Vagina (tissue), 2 donors: ENCODE data around the gene HSBP1L1. TPM values are rescaled to one million over a fixed set of nuclear protein-coding genes. Genes with fewer than 3 reads are reported as not detected.

Experiments
- DNase-seq, 2 donors: peaks; one replicate each; pipeline ENCODE4 v3.0.0-alpha.2; 2017; ENCODE audit errors: extremely low spot score in 2 of 2
- H3K27ac ChIP-seq: fragments of 200-600 bp; sonication (generic); one replicate; pipeline ENCODE4 v1.5.1; 2019
- H3K27me3 ChIP-seq: fragments of 200-600 bp; sonication (generic); one replicate; pipeline ENCODE4 v1.5.1; 2019
- H3K36me3 ChIP-seq, 2 donors: fragments of 200-600 bp; sonication (generic); one replicate each; pipeline ENCODE4 v1.5.1; 2017 to 2019
- H3K4me1 ChIP-seq: fragments of 200-600 bp; sonication (generic); one replicate; pipeline ENCODE4 v1.5.1; 2019
- H3K4me3 ChIP-seq, 2 donors: fragments of 200-600 bp; sonication (generic); 1 replicate in 1 of 2; 2 replicates in 1 of 2; pipeline ENCODE4 v1.5.1; 2016 to 2019
- H3K9me3 ChIP-seq: fragments of 200-600 bp; sonication (generic); one replicate; pipeline ENCODE4 v1.5.1; 2019
- CTCF ChIP-seq, 3 experiments: fragments of 450-650 bp in 2 of 3; fragments of 200-600 bp in 1 of 3; sonication (generic) in 1 of 3; IDR thresholded peaks; one replicate each; pipeline ENCODE4 v1.5.1; 2017 to 2019; ENCODE audit warnings: antibody characterized with exemption in 3 of 3, mild to moderate bottlenecking in 2 of 3, moderate library complexity in 2 of 3
- POLR2A ChIP-seq, 2 donors: fragments of 450-650 bp; IDR thresholded peaks; one replicate each; pipeline ENCODE4 v1.6.1; 2017; ENCODE audit warnings: antibody characterized with exemption in 2 of 2, mild to moderate bottlenecking in 2 of 2, moderate library complexity in 2 of 2
- POLR2AphosphoS5 ChIP-seq, 2 donors: sonication (generic); formaldehyde crosslinking; IDR thresholded peaks; one replicate each; pipeline ENCODE4 v1.9.0; 2017; ENCODE audit warnings: antibody characterized with exemption in 2 of 2, mild to moderate bottlenecking in 2 of 2, low read depth in 1 of 2; ENCODE audit not compliant: insufficient read depth in 1 of 2
- intact Hi-C: fragments of 100-400 bp; cut with DNase I; formaldehyde crosslinking; loops from one replicate; pipeline ENCODE4 v1.15.1; 2023
- total RNA-seq: library from RNA; depleted of rRNA; stranded (reverse); fragments of >200 nt; gene quantifications from one replicate; pipeline ENCODE4 v1.2.3, GENCODE V29; 2016

HSBP1L1 gene
- total RNA-seq = 32.2 TPM

- Histone ChIP-seq H3K9me3 (no peaks in the 10 kb centered on the region), H3K4me1 (peaks cover 32% of the 10 kb centered on the region), H3K36me3 (peaks cover 0 to 10% of the 10 kb centered on the region in 2 donors), H3K4me3 (peak within 1 kb of the TSS; percentile 63 to 74), H3K27ac (peak within 1 kb of the TSS; percentile 82), H3K27me3 (no peaks in the 10 kb centered on the region)
- no peak for DNase-seq
- no peak for TF ChIP-seq POLR2A (IDR thresholded peaks at IDR 0.05)
- intact Hi-C loops = no loop called here
Observed at GRCh38 chr18:79964330-79965118, at the start of gene HSBP1L1. Gene HSBP1L1, plus strand, starts transcription at chr18:79964643. Its CDS starts 93 bp downstream, at chr18:79964736.

GRCh38 chr18:79915161-79916127 lies 49.0 kb upstream of the HSBP1L1 start:
- Histone ChIP-seq H3K27ac (no peak overlapping the region), H3K27me3 (no peaks in the 10 kb centered on the region), H3K4me3 (no peak overlapping the region), H3K4me1 (peaks cover 8% of the 10 kb centered on the region), H3K9me3 (no peaks in the 10 kb centered on the region), H3K36me3 (peaks cover 0 to 20% of the 10 kb centered on the region in 2 donors)
- intact Hi-C loops = no loop called here
- TF ChIP-seq POLR2A (IDR thresholded peaks at IDR 0.05) (no peak), CTCF (IDR thresholded peaks at IDR 0.05) (no peak), POLR2AphosphoS5 (IDR thresholded peaks at IDR 0.05; ENCODE audit: insufficient read depth in 1 of 2, low read depth in 1 of 2) (no peak)
- peak; percentile 80 to 96 for DNase-seq

- TF ChIP-seq POLR2A (IDR thresholded peaks at IDR 0.05) = no peak
- H3K27me3 ChIP-seq = no peaks in the 10 kb centered on the region
- H3K4me1 ChIP-seq = peaks cover 3% of the 10 kb centered on the region
- H3K9me3 ChIP-seq = no peaks in the 10 kb centered on the region
- DNase-seq = no peak
- no peak overlapping the region for H3K27ac ChIP-seq
- peaks cover 0 to 20% of the 10 kb centered on the region in 2 donors for H3K36me3 ChIP-seq
- no peak overlapping the region for H3K4me3 ChIP-seq
- intact Hi-C loops = no loop called here
Observed at GRCh38 chr18:79916128-79916494, 48.3 kb upstream of the HSBP1L1 start.

- Histone ChIP-seq H3K36me3 (peaks cover 0 to 20% of the 10 kb centered on the region in 2 donors), H3K27me3 (no peaks in the 10 kb centered on the region), H3K4me3 (no peak overlapping the region), H3K9me3 (no peaks in the 10 kb centered on the region), H3K27ac (no peak overlapping the region), H3K4me1 (no peaks in the 10 kb centered on the region)
- intact Hi-C loops = no loop called here
- peak in 1 of 2 donors; percentile 54 for DNase-seq
- TF ChIP-seq POLR2A (IDR thresholded peaks at IDR 0.05) = no peak
- TF ChIP-seq CTCF (IDR thresholded peaks at IDR 0.05) = no peak
- no peak for TF ChIP-seq POLR2AphosphoS5 (IDR thresholded peaks at IDR 0.05; ENCODE audit: insufficient read depth in 1 of 2, low read depth in 1 of 2)
Observed at GRCh38 chr18:79916546-79917168, 47.8 kb upstream of the HSBP1L1 start.

- no peaks in the 10 kb centered on the region for H3K9me3 ChIP-seq
- intact Hi-C loops = no loop called here
- no peak overlapping the region for H3K4me3 ChIP-seq
- no peak overlapping the region for H3K27ac ChIP-seq
- H3K36me3 ChIP-seq = peaks cover 0 to 20% of the 10 kb centered on the region in 2 donors
- H3K4me1 ChIP-seq = no peaks in the 10 kb centered on the region
- H3K27me3 ChIP-seq = no peaks in the 10 kb centered on the region
- peak in 1 of 2 donors; percentile 76 for DNase-seq
- TF ChIP-seq POLR2AphosphoS5 (IDR thresholded peaks at IDR 0.05; ENCODE audit: insufficient read depth in 1 of 2, low read depth in 1 of 2) = no peak
- TF ChIP-seq POLR2A (IDR thresholded peaks at IDR 0.05) = no peak
- TF ChIP-seq CTCF (IDR thresholded peaks at IDR 0.05) = no peak
Observed at GRCh38 chr18:79917169-79917852, 47.1 kb upstream of the HSBP1L1 start.
